Smooth muscle cell (in vitro differentiated cells): ENCODE results near the gene FHIP1A. TPM values are rescaled to one million over a fixed set of nuclear protein-coding genes. Genes with fewer than 3 reads are reported as not detected.

ENCODE experiments used
- DNase-seq: peaks from one replicate; lab custom pipeline; 2025; ENCODE audit not compliant: unreplicated experiment; lab: John Stamatoyannopoulos, UW
- H2AFZ ChIP-seq: fragments of 200-600 bp; sonication (generic); 2 replicates; pipeline ENCODE4 v1.6.0; 2016; ENCODE audit warnings: antibody characterized with exemption, low read depth, mild to moderate bottlenecking
- H3F3A ChIP-seq: fragments of 200-600 bp; sonication (generic); 2 replicates; pipeline ENCODE4 v1.6.0; 2017; ENCODE audit warnings: antibody characterized with exemption, low read depth
- H3K27ac ChIP-seq: fragments of 200-600 bp; sonication (generic); 2 replicates; pipeline ENCODE4 v1.5.1; 2016; ENCODE audit warnings: low read depth, mild to moderate bottlenecking
- H3K27me3 ChIP-seq: fragments of 200-600 bp; sonication (generic); 2 replicates; pipeline ENCODE4 v1.6.1; 2016; ENCODE audit warnings: low read depth, mild to moderate bottlenecking
- H3K36me3 ChIP-seq: fragments of 200-600 bp; sonication (generic); 2 replicates; pipeline ENCODE4 v1.5.1; 2016; ENCODE audit warnings: low read depth
- H3K4me1 ChIP-seq: fragments of 200-600 bp; sonication (generic); 2 replicates; pipeline ENCODE4 v1.5.1; 2016; ENCODE audit warnings: low read depth
- H3K4me2 ChIP-seq: fragments of 200-600 bp; sonication (generic); 2 replicates; pipeline ENCODE4 v1.6.0; 2016; ENCODE audit warnings: mild to moderate bottlenecking
- H3K4me3 ChIP-seq: fragments of 200-600 bp; sonication (generic); 2 replicates; pipeline ENCODE4 v1.5.1; 2016; ENCODE audit warnings: mild to moderate bottlenecking
- H3K79me2 ChIP-seq: fragments of 200-600 bp; sonication (generic); 2 replicates; pipeline ENCODE4 v1.6.0; 2016; ENCODE audit warnings: low read depth, mild to moderate bottlenecking
- H3K9ac ChIP-seq: fragments of 200-600 bp; sonication (generic); 2 replicates; pipeline ENCODE4 v1.6.0; 2016; ENCODE audit warnings: low read depth
- H3K9me3 ChIP-seq: fragments of 200-600 bp; sonication (generic); replicated peaks from 2 replicates; pipeline ENCODE4 v1.5.1; 2016; ENCODE audit warnings: low read depth
- H4K20me1 ChIP-seq: fragments of 200-600 bp; sonication (generic); 2 replicates; pipeline ENCODE4 v1.6.0; 2016; ENCODE audit warnings: low read depth
- WGBS: methylation state at CpG from one replicate; pipeline ENCODE4 v1.1.7; 2016; ENCODE audit warnings: low lambda C conversion rate; 5-methylcytosine and 5-hydroxymethylcytosine counted together
- polyA plus RNA-seq: library from polyadenylated mRNA; unstranded; fragments of >200 nt; fragmentation: Nextera tagmentation; extraction: Ambion mirVana; gene quantifications from 2 replicates; pipeline ENCODE4 v1.2.1, GENCODE V29; 2016
- total RNA-seq: library from RNA; depleted of rRNA; stranded (reverse); fragments of >200 nt; gene quantifications from 2 replicates; pipeline ENCODE4 v1.2.3, GENCODE V29; 2014
- TF ChIP-seq, protein P1 (sequence below): fragments of 200-600 bp; sonication (generic); IDR thresholded peaks from 2 replicates; pipeline ENCODE4 v1.5.1; 2017; ENCODE audit warnings: borderline replicate concordance, mild to moderate bottlenecking, antibody characterized with exemption; ENCODE audit not compliant: insufficient read depth, poor library complexity, severe bottlenecking

The FHIP1A gene
- total and polyA plus RNA-seq, 2 experiments from 2014 or later: 0.48 to 4.1 TPM

- peaks cover 18% of the 10 kb centered on the region for H3K4me1 ChIP-seq
- H3K9ac ChIP-seq: no peak overlapping the region
- no peak overlapping the region for H3K4me3 ChIP-seq
- no peak overlapping the region for H3K27ac ChIP-seq
- no peaks in the 10 kb centered on the region for H3K79me2 ChIP-seq
- H3K9me3 ChIP-seq: no peaks in the 10 kb centered on the region
- no peaks in the 10 kb centered on the region for H3K27me3 ChIP-seq
- H3K36me3 ChIP-seq: no peaks in the 10 kb centered on the region
- no peaks in the 10 kb centered on the region for H4K20me1 ChIP-seq
- TF ChIP-seq, protein P1, sequence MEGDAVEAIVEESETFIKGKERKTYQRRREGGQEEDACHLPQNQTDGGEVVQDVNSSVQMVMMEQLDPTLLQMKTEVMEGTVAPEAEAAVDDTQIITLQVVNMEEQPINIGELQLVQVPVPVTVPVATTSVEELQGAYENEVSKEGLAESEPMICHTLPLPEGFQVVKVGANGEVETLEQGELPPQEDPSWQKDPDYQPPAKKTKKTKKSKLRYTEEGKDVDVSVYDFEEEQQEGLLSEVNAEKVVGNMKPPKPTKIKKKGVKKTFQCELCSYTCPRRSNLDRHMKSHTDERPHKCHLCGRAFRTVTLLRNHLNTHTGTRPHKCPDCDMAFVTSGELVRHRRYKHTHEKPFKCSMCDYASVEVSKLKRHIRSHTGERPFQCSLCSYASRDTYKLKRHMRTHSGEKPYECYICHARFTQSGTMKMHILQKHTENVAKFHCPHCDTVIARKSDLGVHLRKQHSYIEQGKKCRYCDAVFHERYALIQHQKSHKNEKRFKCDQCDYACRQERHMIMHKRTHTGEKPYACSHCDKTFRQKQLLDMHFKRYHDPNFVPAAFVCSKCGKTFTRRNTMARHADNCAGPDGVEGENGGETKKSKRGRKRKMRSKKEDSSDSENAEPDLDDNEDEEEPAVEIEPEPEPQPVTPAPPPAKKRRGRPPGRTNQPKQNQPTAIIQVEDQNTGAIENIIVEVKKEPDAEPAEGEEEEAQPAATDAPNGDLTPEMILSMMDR: no peak
- no peak overlapping the region for H3K4me2 ChIP-seq
- H2AFZ ChIP-seq: no peak overlapping the region
- no peaks in the 10 kb centered on the region for H3F3A ChIP-seq
- DNase-seq: no peak
Measured at GRCh38 chr4:151434183-151434860, 25.3 kb downstream of the FHIP1A start.

GRCh38 chr4:151436093-151436518, 27.1 kb downstream of the FHIP1A start:
- WGBS: 76% methylated on average over 4 of the region's 4 CpGs
- Histone ChIP-seq H3K27ac (no peak overlapping the region), H3K36me3 (no peaks in the 10 kb centered on the region), H3K4me1 (peaks cover 5% of the 10 kb centered on the region), H3K4me2 (no peak overlapping the region), H4K20me1 (no peaks in the 10 kb centered on the region), H3K27me3 (no peaks in the 10 kb centered on the region), H3K79me2 (no peaks in the 10 kb centered on the region), H2AFZ (no peak overlapping the region), H3K4me3 (no peak overlapping the region), H3K9ac (no peak overlapping the region), H3K9me3 (no peaks in the 10 kb centered on the region), H3F3A (no peaks in the 10 kb centered on the region)
- TF ChIP-seq, protein P1: no peak
- DNase-seq: no peak

- TF ChIP-seq, protein P1: no peak
- no peak overlapping the region for H3K4me3 ChIP-seq
- H3K4me2 ChIP-seq: no peak overlapping the region
- no peak overlapping the region for H3K27ac ChIP-seq
- no peaks in the 10 kb centered on the region for H3K36me3 ChIP-seq
- no peaks in the 10 kb centered on the region for H3K9me3 ChIP-seq
- no peak overlapping the region for H3K9ac ChIP-seq
- no peaks in the 10 kb centered on the region for H3K27me3 ChIP-seq
- H3K79me2 ChIP-seq: no peaks in the 10 kb centered on the region
- no peak overlapping the region for H2AFZ ChIP-seq
- 100% methylated on average over 1 of the region's 1 CpG for WGBS
- DNase-seq: no peak
- H4K20me1 ChIP-seq: no peaks in the 10 kb centered on the region
- no peaks in the 10 kb centered on the region for H3F3A ChIP-seq
- H3K4me1 ChIP-seq: no peaks in the 10 kb centered on the region
Measured at GRCh38 chr4:151437505-151437904, 28.5 kb downstream of the FHIP1A start.

- whole genome bisulfite sequencing: 92% methylated on average over 6 of the region's 6 CpGs
- Histone ChIP-seq H3K79me2 (no peaks in the 10 kb centered on the region), H3K4me1 (no peaks in the 10 kb centered on the region), H4K20me1 (no peaks in the 10 kb centered on the region), H3K4me2 (no peak overlapping the region), H2AFZ (no peak overlapping the region), H3K9ac (no peak overlapping the region), H3F3A (no peaks in the 10 kb centered on the region), H3K27ac (no peak overlapping the region), H3K4me3 (no peak overlapping the region), H3K27me3 (no peaks in the 10 kb centered on the region), H3K9me3 (no peaks in the 10 kb centered on the region), H3K36me3 (no peaks in the 10 kb centered on the region)
- TF ChIP-seq, protein P1: no peak
- DNase-seq: no peak
Measured at GRCh38 chr4:151438154-151438553, 29.2 kb downstream of the FHIP1A start.
